HG03139 (cell line): ENCODE measurements around the gene ELMO3.

Experiments used
- ATAC-seq: cut with Tn5 transposase; IDR thresholded peaks from one replicate; pipeline ENCODE4 v1.9.1; 2021; ENCODE audit not compliant: unreplicated experiment

ELMO3 gene

DNA sequence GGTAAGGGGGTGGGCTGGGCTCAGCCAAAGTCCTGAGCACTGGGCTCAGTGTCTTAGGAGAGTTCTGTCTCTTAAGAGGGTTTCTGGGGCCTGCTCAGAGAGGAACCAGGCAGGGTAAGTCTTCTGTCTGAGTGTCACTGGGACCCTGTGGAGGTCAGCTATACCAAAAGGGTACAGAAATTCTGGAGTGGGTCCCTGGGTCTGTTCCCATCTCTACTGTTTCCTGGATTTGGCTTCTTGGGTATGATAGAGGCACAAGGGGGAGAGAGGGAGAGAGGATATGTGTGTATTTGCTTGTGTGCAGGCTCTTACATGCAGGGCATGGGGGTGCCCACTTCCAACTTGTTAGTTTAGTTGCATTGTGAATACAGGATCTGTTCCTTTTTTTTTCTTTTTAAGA is 5.4 kb upstream of the ELMO3 start:
- no peak for ATAC-seq

DNA sequence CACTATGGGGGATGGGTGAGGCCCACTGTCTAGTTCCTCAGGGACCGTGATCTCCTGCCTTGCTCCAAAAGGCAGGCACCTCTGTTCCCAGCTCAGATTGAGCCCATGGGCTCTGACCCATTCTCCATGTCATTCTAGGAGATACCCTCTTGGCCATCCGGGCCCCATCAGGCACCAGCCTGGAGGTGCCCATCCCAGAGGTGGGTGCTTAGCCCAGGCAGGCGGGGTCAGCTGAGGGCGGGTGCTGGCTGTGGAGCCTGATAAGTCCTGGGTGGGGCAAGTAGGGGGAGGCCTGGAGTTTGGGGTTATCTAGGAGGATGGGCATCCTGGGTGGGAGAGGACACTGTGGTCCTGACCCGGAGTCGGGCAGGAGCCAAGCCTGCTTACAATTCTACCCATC is 4.7 kb upstream of the ELMO3 start:
- no peak for ATAC-seq

DNA sequence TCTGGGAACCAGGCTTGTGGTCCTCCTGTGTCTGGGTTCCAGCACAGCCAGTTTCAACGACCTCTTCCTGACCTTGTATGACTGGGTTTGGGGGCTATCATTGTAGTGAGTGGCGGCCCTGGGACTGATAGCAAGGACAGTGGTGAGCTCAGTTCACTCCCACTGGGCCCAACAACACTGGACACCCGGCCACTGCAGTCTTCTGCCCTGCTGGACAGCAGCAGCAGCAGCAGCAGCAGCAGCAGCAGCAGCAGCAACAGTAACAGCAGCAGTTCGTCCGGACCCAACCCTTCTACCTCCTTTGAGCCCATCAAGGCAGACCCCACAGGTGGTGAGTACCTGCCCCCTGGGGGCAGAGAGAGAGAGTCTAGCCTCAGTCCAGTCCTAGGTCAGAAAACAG is 3.3 kb upstream of the ELMO3 start:
- ATAC-seq, result no peak

GRCh38 chr16:67196881-67197280 is 2.0 kb upstream of the ELMO3 start:
- ATAC-seq, result no peak

- ATAC-seq, result no peak
Observed at GRCh38 chr16:67197704-67198103, 1.2 kb upstream of the ELMO3 start.

DNA sequence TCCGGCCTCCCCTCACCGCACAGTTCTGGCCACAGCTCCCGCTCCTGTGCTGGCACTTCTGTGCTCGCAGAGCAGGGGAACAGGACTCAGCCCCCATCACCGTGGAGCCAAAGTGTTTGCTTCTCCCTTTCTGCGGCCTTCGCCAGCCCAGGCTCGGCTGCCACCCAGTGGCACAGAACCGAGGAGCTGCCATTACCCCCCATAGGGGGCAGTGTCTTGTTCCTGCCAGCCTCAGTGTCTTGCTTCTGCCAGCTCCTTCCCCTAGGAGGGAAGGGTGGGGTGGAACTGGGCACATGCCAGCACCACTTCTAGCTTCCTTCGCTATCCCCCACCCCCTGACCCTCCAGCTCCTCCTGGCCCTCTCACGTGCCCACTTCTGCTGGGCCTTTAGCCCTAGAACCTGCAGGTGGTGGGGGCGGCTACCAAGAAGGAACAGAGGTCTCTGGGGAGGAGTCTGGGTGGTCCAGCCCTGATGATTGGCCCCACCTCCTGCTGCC is 645 bp upstream of the ELMO3 start:
- no peak for ATAC-seq

DNA sequence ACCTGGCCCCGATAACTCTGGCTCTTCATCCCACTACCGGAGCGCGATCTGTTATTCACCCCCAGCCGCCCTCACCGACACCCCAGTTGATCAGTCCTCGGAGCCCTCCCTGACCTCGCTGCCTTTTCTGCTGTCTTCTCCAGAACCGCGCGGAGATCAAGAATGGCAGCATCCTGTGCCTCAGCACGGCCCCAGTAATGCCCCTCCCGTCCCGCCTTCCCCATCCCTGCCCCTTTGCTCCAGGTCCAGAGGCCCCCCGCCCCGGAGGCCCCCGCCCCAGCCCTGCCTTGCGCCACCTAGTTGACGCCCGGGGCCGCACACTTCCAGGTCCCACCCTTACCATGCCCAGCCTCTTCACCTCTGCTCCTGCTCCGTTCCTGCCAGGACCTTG is 872 bp downstream of the ELMO3 start:
- ATAC-seq, result no peak

GRCh38 chr16:67200491-67200890 is 1.6 kb downstream of the ELMO3 start:
- ATAC-seq, result no peak

DNA sequence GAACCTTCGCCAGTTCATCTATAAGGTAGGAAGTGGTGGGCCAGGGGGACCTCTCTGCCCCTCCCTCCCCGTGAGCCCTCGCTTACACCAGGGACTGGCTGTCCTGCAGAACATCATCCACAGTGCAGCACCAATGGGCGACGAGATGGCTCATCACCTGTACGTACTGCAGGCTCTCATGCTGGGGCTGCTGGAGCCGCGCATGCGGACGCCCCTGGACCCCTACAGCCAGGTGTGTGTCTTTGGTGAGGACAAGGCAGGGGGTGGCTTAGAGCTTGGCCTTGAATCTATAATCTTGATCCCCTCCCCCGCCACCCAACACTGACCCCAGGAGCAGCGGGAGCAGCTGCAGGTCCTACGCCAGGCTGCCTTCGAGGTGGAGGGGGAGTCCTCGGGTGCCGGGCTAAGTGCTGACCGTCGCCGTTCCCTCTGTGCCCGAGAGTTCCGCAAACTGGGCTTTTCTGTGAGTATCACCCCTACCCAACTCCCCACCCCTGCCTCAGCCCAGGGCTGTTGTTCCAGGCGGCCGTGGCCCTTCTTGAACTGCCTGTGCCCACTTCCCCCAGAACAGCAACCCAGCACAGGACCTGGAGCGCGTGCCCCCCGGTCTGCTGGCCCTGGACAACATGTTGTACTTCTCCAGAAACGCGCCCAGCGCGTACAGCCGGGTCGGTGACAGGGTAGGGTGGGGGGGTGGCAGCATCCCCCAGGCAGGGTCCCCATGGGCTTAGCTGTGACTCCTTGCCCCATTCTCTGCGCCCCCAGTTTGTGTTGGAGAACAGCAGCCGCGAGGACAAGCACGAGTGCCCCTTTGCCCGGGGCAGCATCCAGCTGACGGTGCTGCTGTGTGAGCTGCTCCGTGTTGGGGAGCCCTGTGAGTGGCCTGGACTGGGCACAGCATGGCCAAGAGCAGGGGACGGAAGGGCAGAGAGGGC is 2.7 kb downstream of the ELMO3 start:
- ATAC-seq, result no peak

GRCh38 chr16:67202426-67202825 is 3.5 kb downstream of the ELMO3 start:
- no peak for ATAC-seq

DNA sequence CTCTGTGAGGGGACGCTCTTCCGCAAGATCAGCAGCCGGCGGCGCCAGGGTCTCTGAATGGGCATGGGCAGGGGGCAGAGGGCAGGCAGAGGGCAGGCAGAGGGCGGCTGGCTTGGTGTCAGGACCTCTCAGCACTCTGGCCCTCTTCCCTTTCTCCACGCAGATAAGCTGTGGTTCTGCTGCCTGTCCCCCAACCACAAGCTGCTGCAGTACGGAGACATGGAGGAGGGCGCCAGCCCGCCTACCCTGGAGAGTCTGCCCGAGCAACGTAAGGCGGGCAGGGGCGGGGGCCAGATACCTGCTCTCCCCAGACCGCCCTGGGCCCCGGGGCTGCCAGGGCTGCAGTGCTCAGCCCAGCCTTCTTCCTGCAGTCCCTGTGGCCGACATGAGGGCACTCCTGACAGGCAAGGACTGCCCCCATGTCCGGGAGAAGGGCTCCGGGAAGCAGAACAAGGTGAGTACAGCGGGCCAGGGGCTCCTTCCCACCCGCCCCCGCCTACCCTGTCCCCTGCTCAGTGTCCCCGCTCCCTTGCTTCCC is 4.1 kb downstream of the ELMO3 start:
- ATAC-seq, result no peak

- ATAC-seq, result no peak
Observed at GRCh38 chr16:67204076-67204475, 5.1 kb downstream of the ELMO3 start.

- ATAC-seq, result no peak
Observed at GRCh38 chr16:67206129-67206837, 7.4 kb downstream of the ELMO3 start.

DNA sequence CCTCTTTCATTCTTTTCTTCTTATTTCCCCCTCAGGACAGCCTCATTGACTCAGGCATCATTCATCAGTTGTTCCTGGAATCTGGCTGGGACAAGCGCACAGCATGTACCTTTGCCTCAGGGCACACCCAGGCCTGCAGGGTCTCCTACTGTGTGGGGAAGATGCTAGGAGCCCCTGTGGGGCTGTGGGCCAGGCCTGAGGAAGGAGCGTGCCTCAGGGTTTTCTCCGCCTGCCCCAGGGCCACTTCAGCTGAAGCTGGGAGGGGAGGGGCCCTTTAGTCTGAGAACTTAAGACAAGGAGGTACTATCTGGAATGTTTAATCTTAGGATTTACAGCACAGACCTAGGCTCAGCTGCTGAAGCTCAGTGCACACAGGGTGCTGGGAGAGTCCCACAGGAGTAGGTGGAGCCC is 7.9 kb downstream of the ELMO3 start:
- no peak for ATAC-seq

GRCh38 chr16:67207249-67208091 is 8.5 kb downstream of the ELMO3 start:
- ATAC-seq, result no peak

DNA sequence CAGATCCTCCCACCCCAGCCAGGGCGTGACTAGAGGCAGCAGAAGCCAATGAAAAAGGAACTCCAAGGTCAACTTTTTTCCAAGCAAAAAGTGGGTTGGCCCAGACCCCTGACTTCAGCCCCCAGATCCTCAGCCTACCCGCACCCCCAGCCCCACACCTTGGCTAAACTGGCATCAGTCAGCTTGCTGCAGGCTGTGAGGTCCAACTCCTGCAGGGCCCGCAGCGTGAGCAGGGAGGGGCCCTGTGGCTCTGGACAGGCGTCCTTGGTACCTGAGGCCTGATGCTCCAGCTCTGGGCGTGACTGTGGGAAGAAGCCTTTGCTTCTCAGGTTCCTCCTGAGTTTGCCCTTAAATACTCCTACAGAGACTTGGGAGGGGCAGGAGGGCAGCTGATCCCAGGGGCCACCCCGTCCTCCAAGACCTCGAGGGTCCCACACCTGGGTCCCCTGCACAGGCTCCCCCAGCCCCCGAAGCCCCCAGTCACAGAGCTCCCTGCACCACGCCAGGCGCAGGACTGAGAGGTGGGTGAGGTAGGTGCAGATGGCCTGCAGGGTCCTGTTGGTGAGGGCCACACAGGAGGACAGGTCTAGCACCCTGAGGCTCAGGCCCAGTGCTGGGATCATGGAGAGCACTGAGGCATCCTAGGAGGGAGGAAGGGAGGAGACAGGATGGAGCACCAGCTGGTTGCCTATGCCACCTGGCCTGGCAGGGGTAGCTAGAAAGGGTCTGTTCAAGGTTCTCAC is 9.4 kb downstream of the ELMO3 start:
- ATAC-seq, result no peak

GRCh38 chr16:67209565-67209964 is 10.6 kb downstream of the ELMO3 start:
- no peak for ATAC-seq

- no peak for ATAC-seq
Observed at GRCh38 chr16:67210069-67210937, 11.4 kb downstream of the ELMO3 start.

GRCh38 chr16:67211674-67212073 is 12.7 kb downstream of the ELMO3 start:
- ATAC-seq, result no peak
